NT2/D1 (cell line): ENCODE measurements around the gene AMIGO1.

ENCODE experiments used
- DNase-seq: peaks from one replicate; pipeline ENCODE4 v3.0.0-alpha.2; 2011; ENCODE audit warnings: low read depth, low spot score
- H3K27me3 ChIP-seq: 2 replicates; pipeline ENCODE4 v1.6.0; 2011; ENCODE audit warnings: mild to moderate bottlenecking; ENCODE audit not compliant: insufficient read length, insufficient read depth
- H3K36me3 ChIP-seq: 2 replicates; pipeline ENCODE4 v1.6.1; 2011; ENCODE audit warnings: mild to moderate bottlenecking, low read length, mixed read lengths; ENCODE audit not compliant: insufficient read depth, insufficient read length
- H3K4me1 ChIP-seq: 2 replicates; pipeline ENCODE4 v1.5.1; 2011; ENCODE audit not compliant: insufficient read depth, insufficient read length
- H3K4me3 ChIP-seq: 2 replicates; pipeline ENCODE4 v1.5.1; 2011; ENCODE audit warnings: low read depth; ENCODE audit not compliant: insufficient read length
- H3K9ac ChIP-seq: 2 replicates; pipeline ENCODE4 v1.6.0; 2011; ENCODE audit warnings: low read depth; ENCODE audit not compliant: insufficient read length
- H3K9me3 ChIP-seq: 2 replicates; pipeline ENCODE4 v1.5.1; 2011; ENCODE audit warnings: mild to moderate bottlenecking, low read length; ENCODE audit not compliant: insufficient read depth
- SUZ12 ChIP-seq: IDR thresholded peaks from 2 replicates; pipeline ENCODE4 v1.6.1; 2011; ENCODE audit not compliant: insufficient read length, insufficient read depth; ENCODE audit errors: extremely low read depth
- YY1 ChIP-seq: IDR thresholded peaks from 2 replicates; pipeline ENCODE4 v1.6.1; 2011; ENCODE audit not compliant: insufficient read length, insufficient read depth
- ZNF274 ChIP-seq: IDR thresholded peaks from 2 replicates; pipeline ENCODE4 v1.6.1; 2011; ENCODE audit warnings: mild to moderate bottlenecking, low read depth, low read length

The AMIGO1 gene

DNA sequence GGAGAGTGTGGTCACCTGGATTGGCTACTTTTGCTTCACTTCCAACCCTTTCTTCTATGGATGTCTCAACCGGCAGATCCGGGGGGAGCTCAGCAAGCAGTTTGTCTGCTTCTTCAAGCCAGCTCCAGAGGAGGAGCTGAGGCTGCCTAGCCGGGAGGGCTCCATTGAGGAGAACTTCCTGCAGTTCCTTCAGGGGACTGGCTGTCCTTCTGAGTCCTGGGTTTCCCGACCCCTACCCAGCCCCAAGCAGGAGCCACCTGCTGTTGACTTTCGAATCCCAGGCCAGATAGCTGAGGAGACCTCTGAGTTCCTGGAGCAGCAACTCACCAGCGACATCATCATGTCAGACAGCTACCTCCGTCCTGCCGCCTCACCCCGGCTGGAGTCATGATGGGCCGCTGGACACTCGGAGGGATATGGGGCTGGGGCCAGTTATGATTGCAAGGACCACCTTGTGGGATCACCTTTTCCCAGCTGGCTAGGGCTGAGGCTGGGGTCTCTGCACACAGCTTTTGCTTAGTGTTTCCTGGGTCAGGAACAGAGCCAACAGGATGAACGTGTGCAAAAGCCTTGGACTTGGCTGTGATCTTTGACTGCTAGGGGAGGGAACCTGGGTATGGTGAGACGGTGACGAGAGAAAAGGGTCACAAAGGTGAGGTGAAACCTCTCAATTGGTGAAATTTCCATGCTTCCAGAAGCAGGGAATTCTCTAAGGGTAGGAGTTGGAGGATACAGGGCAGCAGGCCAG, 34.6 kb upstream of the AMIGO1 start:
- H3K9ac ChIP-seq, result no peak overlapping the region
- H3K36me3 ChIP-seq, result no peaks in the 10 kb centered on the region
- H3K4me3 ChIP-seq, result no peak overlapping the region
- peaks cover 15% of the 10 kb centered on the region for H3K4me1 ChIP-seq
- TF ChIP-seq SUZ12, result no peak
- no peak for TF ChIP-seq ZNF274
- no peak for TF ChIP-seq YY1
- no peak for DNase-seq
- no peaks in the 10 kb centered on the region for H3K27me3 ChIP-seq
- H3K9me3 ChIP-seq, result no peaks in the 10 kb centered on the region

DNA sequence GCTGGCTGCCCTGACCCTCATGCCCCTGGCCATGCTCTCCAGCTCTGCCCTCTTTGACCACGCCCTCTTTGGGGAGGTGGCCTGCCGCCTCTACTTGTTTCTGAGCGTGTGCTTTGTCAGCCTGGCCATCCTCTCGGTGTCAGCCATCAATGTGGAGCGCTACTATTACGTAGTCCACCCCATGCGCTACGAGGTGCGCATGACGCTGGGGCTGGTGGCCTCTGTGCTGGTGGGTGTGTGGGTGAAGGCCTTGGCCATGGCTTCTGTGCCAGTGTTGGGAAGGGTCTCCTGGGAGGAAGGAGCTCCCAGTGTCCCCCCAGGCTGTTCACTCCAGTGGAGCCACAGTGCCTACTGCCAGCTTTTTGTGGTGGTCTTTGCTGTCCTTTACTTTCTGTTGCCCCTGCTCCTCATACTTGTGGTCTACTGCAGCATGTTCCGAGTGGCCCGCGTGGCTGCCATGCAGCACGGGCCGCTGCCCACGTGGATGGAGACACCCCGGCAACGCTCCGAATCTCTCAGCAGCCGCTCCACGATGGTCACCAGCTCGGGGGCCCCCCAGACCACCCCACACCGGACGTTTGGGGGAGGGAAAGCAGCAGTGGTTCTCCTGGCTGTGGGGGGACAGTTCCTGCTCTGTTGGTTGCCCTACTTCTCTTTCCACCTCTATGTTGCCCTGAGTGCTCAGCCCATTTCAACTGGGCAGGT, 33.9 kb upstream of the AMIGO1 start:
- TF ChIP-seq SUZ12, result no peak
- TF ChIP-seq ZNF274, result no peak
- TF ChIP-seq YY1, result no peak
- Histone ChIP-seq H3K9ac (no peak overlapping the region), H3K4me3 (no peak overlapping the region)

DNA sequence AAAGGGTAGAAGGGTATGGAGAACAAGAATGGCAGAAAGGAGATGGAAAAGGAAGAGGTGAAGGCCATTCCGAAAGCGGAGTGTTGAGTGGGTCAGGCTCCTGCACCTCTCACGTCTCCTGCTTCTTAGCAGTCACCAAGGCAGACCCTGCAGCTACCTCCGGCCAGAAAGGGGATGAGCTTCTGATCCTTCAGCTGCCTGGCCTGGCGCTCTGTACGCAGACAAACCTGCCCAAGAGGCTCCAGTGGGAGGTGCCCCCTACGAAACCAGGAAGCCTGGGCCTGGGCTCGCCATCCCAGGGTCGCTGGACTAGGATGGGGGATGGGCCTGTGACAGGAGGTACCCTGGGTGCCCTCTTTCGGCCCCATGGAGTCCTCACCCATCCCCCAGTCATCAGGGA, 33.1 kb upstream of the AMIGO1 start:
- H3K4me3 ChIP-seq, result no peak overlapping the region
- no peak for DNase-seq
- no peak for TF ChIP-seq SUZ12
- TF ChIP-seq YY1, result no peak
- no peak for TF ChIP-seq ZNF274

More for the DNA sequence above, 33.9 kb upstream of the AMIGO1 start:
- H3K9me3 ChIP-seq, result no peaks in the 10 kb centered on the region
- H3K27me3 ChIP-seq, result no peaks in the 10 kb centered on the region
- H3K4me1 ChIP-seq, result peaks cover 16% of the 10 kb centered on the region
- H3K36me3 ChIP-seq, result no peaks in the 10 kb centered on the region
- DNase-seq, result no peak

DNA sequence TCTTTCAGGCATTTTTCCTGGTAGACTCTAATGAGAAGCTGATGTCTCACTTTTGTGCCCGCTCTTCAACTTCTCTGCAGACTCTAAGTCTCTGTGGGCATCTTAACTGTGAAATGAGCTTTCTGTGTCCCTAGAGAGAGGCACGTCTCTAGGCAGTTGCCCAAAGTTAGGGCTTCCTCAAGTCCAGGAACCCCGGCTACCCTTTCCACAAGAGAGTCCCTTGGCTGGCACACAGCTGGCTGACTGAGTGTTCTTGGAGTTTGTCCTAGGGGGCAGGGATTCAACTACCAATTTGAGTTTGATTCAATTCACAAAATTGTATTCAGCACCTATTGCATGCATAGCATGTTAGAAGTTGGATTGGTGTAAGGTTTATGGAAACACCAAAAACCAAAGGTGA, 31.6 kb upstream of the AMIGO1 start:
- Histone ChIP-seq H3K4me3 (no peak overlapping the region), H3K27me3 (no peaks in the 10 kb centered on the region), H3K9me3 (no peaks in the 10 kb centered on the region), H3K9ac (no peak overlapping the region), H3K36me3 (no peaks in the 10 kb centered on the region), H3K4me1 (peaks cover 16% of the 10 kb centered on the region)
- no peak for DNase-seq
- no peak for TF ChIP-seq ZNF274
- TF ChIP-seq SUZ12, result no peak
- no peak for TF ChIP-seq YY1

More for the DNA sequence above, 33.1 kb upstream of the AMIGO1 start:
- Histone ChIP-seq H3K9me3 (no peaks in the 10 kb centered on the region), H3K27me3 (no peaks in the 10 kb centered on the region), H3K9ac (no peak overlapping the region), H3K4me1 (peaks cover 16% of the 10 kb centered on the region), H3K36me3 (no peaks in the 10 kb centered on the region)

DNA sequence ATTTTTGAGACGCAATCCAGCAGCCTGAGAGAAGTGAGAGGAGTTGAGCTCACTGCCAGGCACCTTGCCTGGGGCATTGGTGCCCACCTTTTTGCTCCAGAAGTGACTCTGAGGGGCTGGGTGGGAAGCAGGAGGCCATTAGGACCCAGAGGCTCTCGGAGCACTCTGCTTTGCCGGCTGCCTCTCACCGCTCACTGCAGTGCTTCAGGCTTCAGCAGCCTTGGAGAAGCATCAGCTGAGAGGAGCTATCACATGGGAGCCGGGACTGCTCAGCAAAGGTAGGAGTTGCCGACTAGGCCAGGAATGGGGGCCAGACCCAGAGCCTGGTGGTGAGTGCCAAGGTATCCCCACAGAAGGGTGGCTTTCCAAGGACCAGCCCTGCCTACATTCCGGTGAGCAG, 30.1 kb upstream of the AMIGO1 start, which contains the start of gene GPR61:
Gene GPR61, plus strand, starts transcription at position 197 of the 400 bp plus-strand sequence. CDS start 3,151 bp downstream, outside the sequence.
- Histone ChIP-seq H3K36me3 (no peaks in the 10 kb centered on the region), H3K4me1 (peaks cover 16% of the 10 kb centered on the region), H3K4me3 (peak within 1 kb of the TSS; percentile 16), H3K9me3 (no peaks in the 10 kb centered on the region), H3K9ac (peak within 1 kb of the TSS; percentile 46), H3K27me3 (no peaks in the 10 kb centered on the region)
- TF ChIP-seq YY1 (no peak), SUZ12 (no peak), ZNF274 (no peak)
- DNase-seq, result no peak

DNA sequence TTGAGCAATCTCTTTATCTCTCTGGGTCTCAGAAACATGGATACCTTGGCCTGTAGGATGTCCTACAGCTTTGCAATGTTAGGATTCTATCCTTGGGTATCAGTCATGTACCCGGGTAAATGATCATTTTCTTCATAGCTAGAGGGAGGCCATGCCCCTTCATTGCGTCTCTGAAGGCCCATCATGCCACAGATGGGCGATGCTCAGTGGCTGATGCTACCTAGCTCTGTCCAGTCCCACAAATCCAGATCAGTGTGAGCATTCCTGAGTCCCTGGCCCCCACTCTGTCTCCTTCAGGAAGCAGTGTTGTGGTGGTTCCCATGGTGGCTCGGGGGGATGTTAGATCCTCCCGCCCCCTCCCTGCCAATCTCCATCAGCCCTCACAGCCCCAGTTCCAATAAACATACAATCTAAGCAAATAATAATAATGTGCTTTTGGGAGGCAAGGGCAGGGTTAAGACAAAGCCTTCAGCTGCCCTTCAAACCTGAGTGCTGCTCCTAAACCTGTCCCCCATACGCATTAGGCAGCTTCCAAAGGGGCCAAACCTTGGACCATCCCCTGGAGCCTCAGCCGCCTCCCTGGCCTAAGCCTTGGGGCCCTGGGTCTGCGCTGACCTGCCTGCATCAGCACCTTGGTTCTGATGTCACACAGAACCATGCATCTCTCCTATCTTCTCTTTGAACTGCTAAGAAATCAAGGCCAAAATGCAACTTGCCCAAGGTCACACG, 29.5 kb upstream of the AMIGO1 start:
- DNase-seq, result no peak
- Histone ChIP-seq H3K27me3 (no peaks in the 10 kb centered on the region), H3K9me3 (no peaks in the 10 kb centered on the region), H3K4me1 (peaks cover 13% of the 10 kb centered on the region), H3K36me3 (no peaks in the 10 kb centered on the region), H3K9ac (no peak overlapping the region), H3K4me3 (no peak overlapping the region)
- TF ChIP-seq SUZ12, result no peak

DNA sequence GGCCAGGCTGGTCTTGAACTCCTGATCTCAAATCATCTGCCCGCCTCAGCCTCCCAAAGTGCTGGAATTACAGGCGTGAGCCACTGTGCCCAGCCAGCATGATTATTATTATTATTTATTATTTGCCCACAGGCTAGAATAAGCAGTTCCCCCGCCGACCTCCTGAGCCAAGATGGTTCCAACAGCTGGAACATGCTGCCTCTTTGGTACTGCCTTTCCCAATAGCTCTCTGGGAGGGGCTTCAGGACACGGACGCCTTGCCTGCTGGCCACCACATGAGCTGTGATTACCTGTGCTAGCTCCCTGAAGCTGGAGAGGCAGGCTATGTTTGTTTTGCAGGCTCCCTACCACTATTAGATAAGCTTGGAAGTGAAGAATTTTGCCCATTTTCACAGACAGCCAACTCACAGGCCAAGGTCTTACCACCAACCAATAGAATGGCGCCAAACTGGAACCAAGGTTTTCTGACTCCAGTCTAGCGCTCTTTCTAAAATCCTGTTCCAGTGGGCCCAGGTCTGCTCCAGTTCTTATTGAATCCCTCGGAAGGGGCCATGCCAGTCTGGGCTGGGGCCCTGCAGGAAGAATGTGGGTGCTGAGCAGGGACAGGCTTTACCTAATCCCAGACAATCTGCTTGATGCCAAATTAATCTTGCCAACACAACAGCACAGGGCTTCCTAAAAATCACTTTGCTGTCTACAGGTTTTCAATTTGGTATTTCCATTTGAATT, 28.1 kb upstream of the AMIGO1 start:
- Histone ChIP-seq H3K36me3 (no peaks in the 10 kb centered on the region), H3K27me3 (no peaks in the 10 kb centered on the region), H3K4me3 (no peak overlapping the region), H3K9me3 (no peaks in the 10 kb centered on the region), H3K9ac (no peak overlapping the region), H3K4me1 (peaks cover 15% of the 10 kb centered on the region)
- DNase-seq, result no peak
- TF ChIP-seq SUZ12, result no peak
- TF ChIP-seq YY1, result no peak
- no peak for TF ChIP-seq ZNF274
